GM12878 (cell line): Measurements from ENCODE around the gene NUB1. TPM values are rescaled to one million over a fixed set of nuclear protein-coding genes. Genes with fewer than 3 reads are reported as not detected.

Source experiments
- ATAC-seq: fragments of 200-7000 bp; cut with Tn5 transposase; 3 replicates; pipeline ENCODE4 v1.9.1; 2020; ENCODE audit warnings: mild to moderate bottlenecking, moderate library complexity
- BruUV-seq: library from RNA; stranded (reverse); fragments of 400-500 nt; replicated peaks from 2 replicates; lab custom pipeline; 2021; lab: Mats Ljungman, UMichigan
- CTCF ChIA-PET: fragments of 300-600 bp; sonication (Branson Sonifier 250); formaldehyde crosslinking; extraction: SDS; loops from one replicate; lab custom pipeline; 2021; ENCODE audit warnings: inconsistent platforms; lab: Yijun Ruan, JAX
- POLR2A ChIA-PET: fragments of 350-600 bp; formaldehyde crosslinking; extraction: SDS; loops from one replicate; lab custom pipeline; 2021; ENCODE audit warnings: inconsistent platforms; lab: Charles Lee
- RAD21 ChIA-PET: fragments of 300-600 bp; sonication (Branson Sonifier 250); formaldehyde crosslinking; loops from one replicate; lab custom pipeline; 2023; ENCODE audit warnings: antibody characterized with exemption; ENCODE audit not compliant: unreplicated experiment; lab: Charles Lee
- SMC1A ChIA-PET: fragments of 300-600 bp; sonication (Branson Sonifier 250); formaldehyde crosslinking; loops from one replicate; lab custom pipeline; 2023; ENCODE audit not compliant: unreplicated experiment, uncharacterized antibody; lab: Charles Lee
- DNase-seq: peaks from one replicate; pipeline ENCODE4 v3.0.0-alpha.2; 2011; ENCODE audit warnings: low read depth, low spot score
- FAIRE-seq: peaks from 3 replicates; lab custom pipeline; 2011; peaks lifted over from hg19 to GRCh38; lab: Jason Lieb, UNC
- H2AFZ ChIP-seq: 2 replicates; pipeline ENCODE4 v1.6.0; 2011; ENCODE audit warnings: low read depth, low read length, control low read depth; ENCODE audit not compliant: control insufficient read depth
- H3K27ac ChIP-seq: 2 replicates; pipeline ENCODE4 v1.5.1; 2011; ENCODE audit warnings: control low read depth; ENCODE audit not compliant: control insufficient read depth, insufficient read depth
- H3K27me3 ChIP-seq, 2 experiments: replicated peaks in 1 of 2; 2 replicates each; pipeline versions ENCODE4 v1.6.0 to v1.6.1; 2011; ENCODE audit warnings: low read length in 1 of 2; ENCODE audit not compliant: control insufficient read depth in 2 of 2, insufficient read depth in 2 of 2
- H3K36me3 ChIP-seq, 2 experiments: 2 replicates each; pipeline ENCODE4 v1.5.1; 2011; ENCODE audit warnings: low read length in 1 of 2; ENCODE audit not compliant: control insufficient read depth in 2 of 2, insufficient read depth in 2 of 2
- H3K4me1 ChIP-seq: 2 replicates; pipeline ENCODE4 v1.6.1; 2011; ENCODE audit warnings: mild to moderate bottlenecking, low read length, moderate library complexity, mixed read lengths; ENCODE audit not compliant: control insufficient read depth, insufficient read depth
- H3K4me2 ChIP-seq: 2 replicates; pipeline ENCODE4 v1.6.0; 2011; ENCODE audit warnings: control low read depth; ENCODE audit not compliant: control insufficient read depth, insufficient read depth
- H3K4me3 ChIP-seq: fragments of 200-600 bp; sonication (generic); 2 replicates; pipeline ENCODE4 v1.5.1; 2016
- H3K79me2 ChIP-seq: 2 replicates; pipeline ENCODE4 v1.6.0; 2011; ENCODE audit warnings: low read length; ENCODE audit not compliant: control insufficient read depth, insufficient read depth
- H3K9ac ChIP-seq: 2 replicates; pipeline ENCODE4 v1.8.0; 2011; ENCODE audit warnings: low read length, control low read depth, mixed read lengths; ENCODE audit not compliant: control insufficient read depth, insufficient read depth
- H3K9me3 ChIP-seq: replicated peaks from 3 replicates; pipeline ENCODE4 v1.5.1; 2011; ENCODE audit warnings: mild to moderate bottlenecking, low read length; ENCODE audit not compliant: control insufficient read depth, insufficient read depth
- H4K20me1 ChIP-seq: 2 replicates; pipeline ENCODE4 v1.6.0; 2011; ENCODE audit not compliant: control insufficient read depth, insufficient read depth
- CEBPB ChIP-seq, 2 experiments: fragments of 150-350 bp in 1 of 2; IDR thresholded peaks; 2 replicates each; pipeline ENCODE4 v1.6.1; 2012 to 2014; ENCODE audit warnings: low read depth in 2 of 2, low read length in 2 of 2, borderline replicate concordance in 1 of 2, inconsistent platforms in 1 of 2
- CHD4 ChIP-seq: fragments of 200-600 bp; sonication (generic); IDR thresholded peaks from 2 replicates; pipeline ENCODE4 v1.6.1; 2016; ENCODE audit warnings: mild to moderate bottlenecking
- GABPA ChIP-seq: IDR thresholded peaks from 2 replicates; pipeline ENCODE4 v1.6.1; 2014; ENCODE audit warnings: antibody characterized with exemption, low read depth, mild to moderate bottlenecking, inconsistent platforms
- GATAD2B ChIP-seq: fragments of 450-650 bp; conservative IDR thresholded peaks from 2 replicates; pipeline ENCODE4 v1.6.1; 2017; ENCODE audit warnings: low read depth, mild to moderate bottlenecking, moderate library complexity
- LARP7 ChIP-seq: fragments of 450-650 bp; IDR thresholded peaks from 2 replicates; pipeline ENCODE4 v1.6.1; 2017; ENCODE audit warnings: mild to moderate bottlenecking
- MXI1 ChIP-seq: fragments of 150-350 bp; IDR thresholded peaks from 2 replicates; pipeline ENCODE4 v1.6.1; 2011; ENCODE audit warnings: low read depth, mild to moderate bottlenecking, inconsistent platforms, low read length, improper control_type of control experiment
- NFIC ChIP-seq: IDR thresholded peaks from 2 replicates; pipeline ENCODE4 v1.6.1; 2012; ENCODE audit warnings: low read depth, mild to moderate bottlenecking, inconsistent platforms, low read length, moderate library complexity
- NR2C1 ChIP-seq: fragments of 450-650 bp; IDR thresholded peaks from 2 replicates; pipeline ENCODE4 v1.6.1; 2017; ENCODE audit warnings: antibody characterized with exemption, mild to moderate bottlenecking, moderate library complexity
- PAX5 ChIP-seq: IDR thresholded peaks from 2 replicates; pipeline ENCODE4 v1.6.1; 2011; ENCODE audit warnings: low read depth, low read length, borderline replicate concordance
- SRF ChIP-seq, 2 experiments: IDR thresholded peaks; 2 replicates each; pipeline ENCODE4 v1.6.1; 2011; ENCODE audit warnings: low read depth in 2 of 2, low read length in 2 of 2, mild to moderate bottlenecking in 1 of 2, moderate library complexity in 1 of 2
- ZBED1 ChIP-seq: IDR thresholded peaks from 2 replicates; pipeline ENCODE4 v1.6.1; 2016; ENCODE audit warnings: borderline replicate concordance
- ZNF217 ChIP-seq: fragments of 450-650 bp; IDR thresholded peaks from 2 replicates; pipeline ENCODE4 v1.6.1; 2017; ENCODE audit warnings: antibody characterized with exemption, mild to moderate bottlenecking
- ZNF384 ChIP-seq: IDR thresholded peaks from 2 replicates; pipeline ENCODE4 v1.6.1; 2012; ENCODE audit warnings: low read depth, mild to moderate bottlenecking, low read length, improper control_type of control experiment, borderline replicate concordance
- WGBS: methylation state at CpG from one replicate; pipeline ENCODE4 v1.1.6; 2016; ENCODE audit warnings: low lambda C conversion rate; ENCODE audit not compliant: insufficient replicate concordance, insufficient coverage; ENCODE audit errors: missing lambda C conversion rate; 5-methylcytosine and 5-hydroxymethylcytosine counted together
- in situ Hi-C: fragments of 300-500 bp; cut with MboI; formaldehyde crosslinking; loops from 9 replicates; pipeline ENCODE4 v1.14.3; 2018; ENCODE audit warnings: mixed read lengths
- intact Hi-C: fragments of 100-400 bp; cut with micrococcal nuclease; formaldehyde crosslinking; loops from one replicate; pipeline ENCODE4 v1.14.2; 2022; ENCODE audit not compliant: unreplicated experiment
- polyA plus RNA-seq, 11 experiments: library from polyadenylated mRNA; depleted of rRNA in 4 of 11; unstranded in 6 of 11; stranded (reverse) in 5 of 11; fragments of >200 nt; fragmentation: Nextera tagmentation in 4 of 11; fragmentation: Illumina TruSeq in 1 of 11; extraction: Ambion mirVana in 4 of 11; extraction: Trizol in 1 of 11; gene quantifications; 1 replicate in 1 of 11; 2 replicates in 10 of 11; pipeline versions ENCODE4 v1.2.1 to v1.2.3, GENCODE V29; 2011 to 2016; ENCODE audit warnings: inconsistent platforms in 2 of 11, missing spikeins in 2 of 11, low read depth in 1 of 11
- total RNA-seq, 4 experiments: library from RNA; depleted of rRNA in 3 of 4; stranded (reverse); fragments of >200 nt in 3 of 4; fragmentation: Illumina TruSeq in 1 of 4; extraction: Trizol in 1 of 4; gene quantifications; 2 replicates each; pipeline versions ENCODE4 v1.2.1 to v1.2.3, GENCODE V29; 2013 to 2021
- TF ChIP-seq, protein P1 (sequence below): fragments of 450-650 bp; formaldehyde crosslinking; IDR thresholded peaks from 2 replicates; pipeline ENCODE4 v1.4.0; 2022; ENCODE audit warnings: mild to moderate bottlenecking, moderate library complexity
- TF ChIP-seq, protein P2 (sequence below): fragments of 450-650 bp; formaldehyde crosslinking; IDR thresholded peaks from 2 replicates; pipeline ENCODE4 v1.4.0; 2020; ENCODE audit warnings: mild to moderate bottlenecking, moderate library complexity
- TF ChIP-seq, protein P3 (sequence below): IDR thresholded peaks from 2 replicates; pipeline ENCODE4 v1.6.1; 2011; ENCODE audit warnings: low read depth, low read length, improper control_type of control experiment, borderline replicate concordance

Gene NUB1
- total and polyA plus RNA-seq, 10 of the 15 experiments (the other 5 are each of a cell fraction or from before 2014, with no cell fraction given): 24.1 to 102 (median 49.0) TPM

DNA sequence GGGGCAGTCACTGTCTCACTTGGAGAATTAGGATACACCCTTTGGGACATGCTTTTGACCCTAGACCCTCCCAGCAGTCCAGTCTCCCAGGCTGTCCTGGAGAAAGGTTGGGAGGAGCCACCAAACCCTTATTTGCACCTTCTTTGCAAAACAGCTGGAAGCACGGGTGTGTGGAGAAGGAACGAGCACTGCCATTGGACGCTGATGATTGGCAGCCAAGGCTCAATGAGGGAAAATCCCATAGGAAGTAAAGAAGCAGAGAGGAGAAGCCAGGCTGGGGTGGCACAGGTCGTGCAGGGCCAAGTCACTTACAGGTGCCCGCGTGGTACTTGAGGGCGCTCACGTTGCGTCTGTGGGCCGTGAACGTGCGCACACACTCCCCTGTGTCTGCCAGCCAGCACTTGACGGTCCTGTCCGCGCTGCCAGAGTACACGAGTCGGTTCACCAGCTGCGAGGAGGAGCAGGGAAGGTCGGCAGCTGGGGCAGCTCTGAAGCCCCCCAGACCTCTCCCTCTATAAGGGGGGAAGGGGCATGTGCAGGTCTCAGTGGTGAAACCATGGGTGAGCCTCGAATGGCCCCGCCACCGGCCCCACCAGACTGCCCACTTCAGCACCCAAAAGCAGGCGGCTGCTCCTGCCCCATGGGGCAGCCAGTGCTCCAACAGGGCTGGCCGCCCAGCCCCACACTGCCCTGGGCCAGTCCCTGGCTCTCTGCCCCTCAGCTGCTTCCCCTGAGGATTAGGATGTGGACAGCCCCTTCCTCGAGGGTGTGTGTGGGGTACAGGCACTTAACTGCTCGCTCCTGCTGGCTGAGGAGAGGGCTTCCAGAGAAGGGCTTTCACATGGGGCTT lies 43.4 kb downstream of the NUB1 start:
- RAD21 ChIA-PET: no interaction called here
- no peaks in the 10 kb centered on the region for H4K20me1 ChIP-seq
- no peak overlapping the region for H3K4me3 ChIP-seq
- no peak overlapping the region for H3K9ac ChIP-seq
- H3K27me3 ChIP-seq: peaks cover 2 to 3% of the 10 kb centered on the region in 2 experiments; a peak in 3 of 4 replicates
- DNase-seq (no peak), FAIRE-seq (no peak), ATAC-seq (no peak)
- POLR2A ChIA-PET: no interaction called here
- H3K79me2 ChIP-seq: no peaks in the 10 kb centered on the region
- intact Hi-C loops: no loop called here
- no peaks in the 10 kb centered on the region; the same call in 2 of the 3 replicates for H3K9me3 ChIP-seq
- BruUV-seq: no TSS peak
- in situ Hi-C loops: loop anchor here (5.0 kb wide), 1 partner anchor 62 kb away; no protein-coding TSS in a partner anchor
- H3K4me2 ChIP-seq: no peak overlapping the region
- CTCF ChIA-PET: interaction anchor here (1.1 to 1.2 kb wide), 2 partner anchors 16 to 77 kb away, joined by 3 to 4 read pairs; no protein-coding TSS in a partner anchor
- peaks cover 7% of the 10 kb centered on the region for H3K4me1 ChIP-seq
- H3K27ac ChIP-seq: no peak overlapping the region
- no peaks in the 10 kb centered on the region for H3K36me3 ChIP-seq
- no peak overlapping the region for H2AFZ ChIP-seq
- SMC1A ChIA-PET: no interaction called here
- WGBS: 55% methylated on average over 26 of the region's 26 CpGs
- TF ChIP-seq ZBED1 (no peak), GATAD2B (no peak), ZNF217 (no peak), NFIC (no peak), SRF (IDR thresholded peaks at IDR 0.05; ENCODE audit: low read depth in 2 of 2, low read length in 2 of 2) (no peak), ZNF384 (no peak), GABPA (no peak), MXI1 (no peak), NR2C1 (no peak), CEBPB (IDR thresholded peaks at IDR 0.05; ENCODE audit: borderline replicate concordance in 1 of 2, low read depth in 2 of 2, low read length in 2 of 2) (no peak), CHD4 (no peak), LARP7 (no peak), PAX5 (no peak)
- TF ChIP-seq, protein P1, sequence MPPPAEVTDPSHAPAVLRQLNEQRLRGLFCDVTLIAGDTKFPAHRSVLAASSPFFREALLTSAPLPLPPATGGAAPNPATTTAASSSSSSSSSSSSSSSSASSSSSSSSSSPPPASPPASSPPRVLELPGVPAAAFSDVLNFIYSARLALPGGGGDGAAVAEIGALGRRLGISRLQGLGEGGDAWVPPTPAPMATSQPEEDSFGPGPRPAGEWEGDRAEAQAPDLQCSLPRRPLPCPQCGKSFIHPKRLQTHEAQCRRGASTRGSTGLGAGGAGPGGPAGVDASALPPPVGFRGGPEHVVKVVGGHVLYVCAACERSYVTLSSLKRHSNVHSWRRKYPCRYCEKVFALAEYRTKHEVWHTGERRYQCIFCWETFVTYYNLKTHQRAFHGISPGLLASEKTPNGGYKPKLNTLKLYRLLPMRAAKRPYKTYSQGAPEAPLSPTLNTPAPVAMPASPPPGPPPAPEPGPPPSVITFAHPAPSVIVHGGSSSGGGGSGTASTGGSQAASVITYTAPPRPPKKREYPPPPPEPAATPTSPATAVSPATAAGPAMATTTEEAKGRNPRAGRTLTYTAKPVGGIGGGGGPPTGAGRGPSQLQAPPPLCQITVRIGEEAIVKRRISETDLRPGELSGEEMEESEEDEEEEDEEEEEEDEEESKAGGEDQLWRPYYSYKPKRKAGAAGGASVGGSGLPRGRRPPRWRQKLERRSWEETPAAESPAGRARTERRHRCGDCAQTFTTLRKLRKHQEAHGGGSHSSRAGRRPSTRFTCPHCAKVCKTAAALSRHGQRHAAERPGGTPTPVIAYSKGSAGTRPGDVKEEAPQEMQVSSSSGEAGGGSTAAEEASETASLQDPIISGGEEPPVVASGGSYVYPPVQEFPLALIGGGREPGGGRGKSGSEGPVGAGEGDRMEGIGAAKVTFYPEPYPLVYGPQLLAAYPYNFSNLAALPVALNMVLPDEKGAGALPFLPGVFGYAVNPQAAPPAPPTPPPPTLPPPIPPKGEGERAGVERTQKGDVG (CRISPR knock-in tag): no peak
- TF ChIP-seq, protein P2, sequence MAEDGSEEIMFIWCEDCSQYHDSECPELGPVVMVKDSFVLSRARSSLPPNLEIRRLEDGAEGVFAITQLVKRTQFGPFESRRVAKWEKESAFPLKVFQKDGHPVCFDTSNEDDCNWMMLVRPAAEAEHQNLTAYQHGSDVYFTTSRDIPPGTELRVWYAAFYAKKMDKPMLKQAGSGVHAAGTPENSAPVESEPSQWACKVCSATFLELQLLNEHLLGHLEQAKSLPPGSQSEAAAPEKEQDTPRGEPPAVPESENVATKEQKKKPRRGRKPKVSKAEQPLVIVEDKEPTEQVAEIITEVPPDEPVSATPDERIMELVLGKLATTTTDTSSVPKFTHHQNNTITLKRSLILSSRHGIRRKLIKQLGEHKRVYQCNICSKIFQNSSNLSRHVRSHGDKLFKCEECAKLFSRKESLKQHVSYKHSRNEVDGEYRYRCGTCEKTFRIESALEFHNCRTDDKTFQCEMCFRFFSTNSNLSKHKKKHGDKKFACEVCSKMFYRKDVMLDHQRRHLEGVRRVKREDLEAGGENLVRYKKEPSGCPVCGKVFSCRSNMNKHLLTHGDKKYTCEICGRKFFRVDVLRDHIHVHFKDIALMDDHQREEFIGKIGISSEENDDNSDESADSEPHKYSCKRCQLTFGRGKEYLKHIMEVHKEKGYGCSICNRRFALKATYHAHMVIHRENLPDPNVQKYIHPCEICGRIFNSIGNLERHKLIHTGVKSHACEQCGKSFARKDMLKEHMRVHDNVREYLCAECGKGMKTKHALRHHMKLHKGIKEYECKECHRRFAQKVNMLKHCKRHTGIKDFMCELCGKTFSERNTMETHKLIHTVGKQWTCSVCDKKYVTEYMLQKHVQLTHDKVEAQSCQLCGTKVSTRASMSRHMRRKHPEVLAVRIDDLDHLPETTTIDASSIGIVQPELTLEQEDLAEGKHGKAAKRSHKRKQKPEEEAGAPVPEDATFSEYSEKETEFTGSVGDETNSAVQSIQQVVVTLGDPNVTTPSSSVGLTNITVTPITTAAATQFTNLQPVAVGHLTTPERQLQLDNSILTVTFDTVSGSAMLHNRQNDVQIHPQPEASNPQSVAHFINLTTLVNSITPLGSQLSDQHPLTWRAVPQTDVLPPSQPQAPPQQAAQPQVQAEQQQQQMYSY (CRISPR knock-in tag): no peak
- TF ChIP-seq, protein P3, sequence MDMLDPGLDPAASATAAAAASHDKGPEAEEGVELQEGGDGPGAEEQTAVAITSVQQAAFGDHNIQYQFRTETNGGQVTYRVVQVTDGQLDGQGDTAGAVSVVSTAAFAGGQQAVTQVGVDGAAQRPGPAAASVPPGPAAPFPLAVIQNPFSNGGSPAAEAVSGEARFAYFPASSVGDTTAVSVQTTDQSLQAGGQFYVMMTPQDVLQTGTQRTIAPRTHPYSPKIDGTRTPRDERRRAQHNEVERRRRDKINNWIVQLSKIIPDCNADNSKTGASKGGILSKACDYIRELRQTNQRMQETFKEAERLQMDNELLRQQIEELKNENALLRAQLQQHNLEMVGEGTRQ: no peak
